ENCODE data around the gene STON1.
"Not testable (repeated sequence)": the region's sequence is repeated elsewhere in the genome, so short reads cannot be mapped to it uniquely, and the experiment has no call there.

STON1 gene

GRCh38 chr2:48578313-48578712 is 48.4 kb downstream of the STON1 start:
- no peak for DNase-seq

DNA sequence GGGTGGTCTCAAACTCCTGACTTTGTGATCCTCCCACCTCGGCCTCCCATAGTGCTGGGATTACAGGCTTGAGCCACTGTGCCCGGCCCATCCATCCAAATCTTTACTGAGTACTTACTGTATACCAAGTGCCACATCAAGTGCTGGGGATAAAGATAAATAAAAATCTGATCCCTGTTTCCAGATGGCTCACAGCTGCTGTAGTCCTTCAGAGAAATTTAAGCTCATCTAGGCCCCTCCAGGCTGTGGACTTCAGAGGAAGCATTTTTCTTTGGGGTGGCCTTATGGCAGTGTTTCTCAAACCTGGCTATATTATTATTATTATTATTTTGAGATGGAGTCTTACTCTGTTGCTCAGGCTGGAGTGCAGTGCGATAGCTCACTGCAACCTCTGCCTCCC is 54.0 kb downstream of the STON1 start:
- DNase-seq, result no peak

- no peak for DNase-seq
Measured at GRCh38 chr2:48584551-48584950, 54.6 kb downstream of the STON1 start.

DNA sequence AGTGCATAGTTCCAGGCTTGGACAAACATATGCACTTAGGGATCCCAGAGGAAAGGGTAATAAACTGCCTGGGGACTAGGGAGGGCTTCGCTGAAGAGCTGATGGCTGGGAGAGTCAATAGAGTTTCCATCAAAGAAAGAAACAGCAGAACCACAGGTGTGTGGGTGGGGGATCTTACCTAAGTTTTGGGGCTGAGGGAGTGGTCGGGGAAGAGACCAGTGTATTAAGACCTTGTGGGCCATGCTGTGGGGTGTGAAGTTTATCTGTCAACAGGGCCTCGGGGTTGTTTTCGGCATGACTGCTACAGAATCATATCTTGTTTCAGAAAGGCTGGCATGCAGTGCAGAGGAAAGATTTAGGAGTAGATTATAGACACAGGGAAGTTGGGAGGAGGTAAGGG is 56.5 kb downstream of the STON1 start:
- DNase-seq, result no peak

GRCh38 chr2:48587560-48587959 is 57.6 kb downstream of the STON1 start:
- DNase-seq, result no peak

GRCh38 chr2:48587961-48588360 is 58.0 kb downstream of the STON1 start:
- no peak for DNase-seq

DNA sequence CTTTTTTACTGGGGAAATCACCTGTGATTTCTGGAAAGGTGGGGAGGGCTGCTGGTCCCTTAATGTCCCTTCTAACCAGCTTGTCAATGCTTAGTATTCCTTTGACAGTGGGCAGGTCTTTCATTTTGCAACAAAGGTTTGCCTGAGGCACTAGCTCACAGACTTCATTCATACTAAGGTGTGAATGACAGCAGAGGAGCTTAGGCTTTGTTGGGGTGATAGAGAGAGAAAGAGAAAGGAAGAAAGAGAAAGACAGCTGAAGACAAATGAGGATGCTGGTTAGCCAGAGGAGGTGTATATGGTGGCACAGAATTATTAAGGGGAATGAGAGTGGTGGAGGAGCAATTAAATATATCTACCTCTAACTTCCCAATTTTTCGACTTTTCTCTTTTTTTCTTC is 58.8 kb downstream of the STON1 start:
- no peak for DNase-seq

- no peak for DNase-seq
Measured at GRCh38 chr2:48589170-48589767, 59.3 kb downstream of the STON1 start.

DNA sequence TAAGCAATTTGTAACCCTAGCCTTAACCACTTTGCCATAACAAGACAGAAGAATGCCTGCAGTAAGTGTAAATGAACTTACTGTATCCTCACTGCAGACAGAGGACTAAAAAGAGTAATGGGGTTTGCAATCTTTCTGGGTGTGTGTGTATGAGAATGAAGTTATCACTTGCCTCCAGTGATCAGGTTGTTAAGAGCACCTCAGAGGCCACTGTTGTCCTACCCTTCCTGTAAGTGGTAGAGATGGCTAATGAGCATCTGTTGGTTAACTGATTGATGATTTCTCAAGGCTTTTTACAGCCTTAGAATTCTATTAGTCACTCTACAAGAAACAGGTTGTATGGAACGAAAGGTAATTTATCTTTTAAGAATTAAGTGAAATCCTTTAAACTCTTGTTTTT is 60.1 kb downstream of the STON1 start:
- DNase-seq, result no peak

- DNase-seq, result no peak
Measured at GRCh38 chr2:48592067-48592466, 62.1 kb downstream of the STON1 start.

GRCh38 chr2:48596751-48597150 is 66.8 kb downstream of the STON1 start:
- not testable (repeated sequence) for DNase-seq

GRCh38 chr2:48597492-48597891 is 67.5 kb downstream of the STON1 start:
- DNase-seq, result no peak

DNA sequence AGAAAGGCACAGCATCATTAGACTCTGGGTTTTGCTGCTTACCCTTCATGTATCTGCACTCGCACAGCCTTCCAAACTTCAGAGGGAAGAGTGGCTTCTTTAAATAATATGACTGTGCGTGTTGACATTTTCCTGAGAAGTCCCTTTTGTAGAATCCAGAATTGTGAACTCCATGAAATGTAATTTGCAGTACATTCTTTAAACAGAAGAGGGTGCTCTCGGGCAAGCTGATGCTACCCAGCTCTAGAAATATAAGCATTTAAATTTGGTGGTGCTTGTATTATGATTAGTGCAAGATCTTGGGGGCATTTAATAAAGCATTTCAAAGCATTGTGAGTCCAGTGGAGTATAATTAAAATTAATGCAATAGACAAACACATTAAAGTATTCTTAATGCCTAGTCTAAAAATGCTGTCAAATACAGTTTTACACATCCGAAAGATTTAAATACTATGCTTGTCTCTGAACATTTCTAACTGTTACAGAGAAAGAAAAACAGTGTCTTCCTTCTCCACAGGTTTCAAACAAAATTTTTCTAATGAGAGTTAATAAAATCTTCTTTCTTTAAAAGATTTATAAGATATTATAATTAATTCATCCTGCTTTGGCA is 70.4 kb downstream of the STON1 start:
- DNase-seq, result no peak

DNA sequence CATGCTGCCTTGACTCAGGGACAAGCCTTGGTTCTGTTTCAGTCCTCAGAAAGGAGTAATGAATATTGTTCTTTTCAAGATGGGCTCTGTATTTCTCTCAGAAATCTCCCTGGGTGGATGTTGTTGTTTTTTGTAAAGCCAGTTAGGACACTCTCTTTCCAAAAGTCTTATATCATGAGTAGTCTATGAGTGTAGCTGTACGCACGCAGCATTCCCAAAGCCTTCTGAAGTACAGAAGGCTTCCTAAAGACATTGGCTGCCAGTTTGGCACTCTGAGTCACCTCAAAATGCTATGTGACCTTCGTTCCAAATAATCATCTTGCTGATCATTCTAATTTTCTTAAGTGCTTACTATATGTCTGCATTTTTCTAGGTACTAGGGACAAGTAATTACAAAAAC is 71.0 kb downstream of the STON1 start:
- DNase-seq, result no peak

DNA sequence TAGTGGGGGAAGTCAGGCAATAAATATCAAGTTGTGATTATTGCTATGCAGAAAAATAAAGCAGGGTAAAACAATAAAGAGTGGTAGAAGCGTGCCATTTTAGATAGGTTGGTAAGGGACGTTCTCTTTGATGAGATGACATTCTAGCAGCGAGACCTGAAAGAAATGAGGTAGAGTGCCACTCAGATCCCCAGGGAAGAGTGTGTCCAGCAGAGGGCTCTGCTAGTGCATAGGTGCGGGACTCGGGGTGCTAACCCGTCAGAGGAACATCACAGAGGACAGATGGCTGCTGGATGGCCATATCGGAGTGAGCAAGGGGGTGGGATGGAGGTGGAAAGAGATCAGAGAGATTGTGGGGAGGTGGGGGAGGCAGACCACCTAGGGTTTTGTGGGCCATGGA is 71.4 kb downstream of the STON1 start:
- DNase-seq, result no peak

DNA sequence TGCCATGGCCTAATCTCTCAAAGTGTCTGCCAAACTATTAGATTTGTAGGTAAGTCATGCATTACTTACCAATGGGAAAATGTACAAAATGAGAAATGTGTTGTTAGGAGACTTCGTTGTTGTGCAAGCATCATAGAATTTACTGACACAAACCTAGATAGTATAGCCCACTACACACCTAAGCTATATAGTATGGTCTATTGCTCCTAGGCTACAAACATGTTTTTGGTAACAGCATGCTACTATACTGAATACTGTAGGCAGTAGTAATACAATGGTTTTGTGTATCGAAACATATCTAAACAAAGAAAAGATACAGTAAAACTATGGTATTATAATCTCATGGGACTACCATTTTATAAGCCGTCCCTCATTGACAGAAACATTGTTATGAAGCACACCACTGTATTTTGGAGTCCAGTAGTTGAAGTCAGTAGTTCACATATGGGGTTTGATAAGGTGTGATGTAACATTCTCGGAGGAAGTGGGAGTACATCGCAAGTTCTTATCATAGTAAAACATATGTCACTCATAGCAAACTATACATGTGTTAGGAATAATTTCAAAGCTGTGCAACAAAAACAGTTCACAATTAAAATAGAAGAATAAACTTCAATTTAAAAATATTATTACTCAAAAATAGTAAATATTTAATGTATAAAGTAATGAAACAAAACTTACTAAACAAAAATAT is 75.7 kb downstream of the STON1 start:
- no peak for DNase-seq

- DNase-seq, result no peak
Measured at GRCh38 chr2:48607307-48608014, 77.5 kb downstream of the STON1 start.

- DNase-seq, result no peak
Measured at GRCh38 chr2:48613211-48613610, 83.3 kb downstream of the STON1 start.

- not testable (repeated sequence) for DNase-seq
Measured at GRCh38 chr2:48614581-48614980, 84.6 kb downstream of the STON1 start.

GRCh38 chr2:48617618-48618017 is 87.7 kb downstream of the STON1 start, which contains the start of gene GTF2A1L:
Gene GTF2A1L, plus strand, starts transcription at chr2:48617856. Its CDS starts 19 bp downstream, at chr2:48617875.
- DNase-seq, result no peak

DNA sequence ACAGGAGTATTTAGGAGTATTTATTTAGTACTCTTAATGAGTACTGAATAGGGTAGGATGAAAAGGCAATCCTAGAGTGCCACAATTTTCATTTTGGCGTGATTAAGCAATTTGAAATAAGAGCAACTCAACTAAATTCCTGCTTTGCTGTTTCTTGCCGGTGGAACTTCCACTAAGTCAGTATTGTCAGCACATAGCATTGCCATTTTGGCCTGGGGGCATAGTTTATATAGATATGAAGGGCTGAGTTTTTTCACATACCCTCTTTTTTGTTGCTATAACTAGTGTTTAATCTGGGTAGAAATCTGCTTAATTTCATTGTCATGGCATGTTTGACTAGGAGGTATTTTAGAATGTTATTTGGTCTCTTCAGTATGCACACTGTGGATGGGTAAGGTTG is 89.6 kb downstream of the STON1 start:
- no peak for DNase-seq

DNA sequence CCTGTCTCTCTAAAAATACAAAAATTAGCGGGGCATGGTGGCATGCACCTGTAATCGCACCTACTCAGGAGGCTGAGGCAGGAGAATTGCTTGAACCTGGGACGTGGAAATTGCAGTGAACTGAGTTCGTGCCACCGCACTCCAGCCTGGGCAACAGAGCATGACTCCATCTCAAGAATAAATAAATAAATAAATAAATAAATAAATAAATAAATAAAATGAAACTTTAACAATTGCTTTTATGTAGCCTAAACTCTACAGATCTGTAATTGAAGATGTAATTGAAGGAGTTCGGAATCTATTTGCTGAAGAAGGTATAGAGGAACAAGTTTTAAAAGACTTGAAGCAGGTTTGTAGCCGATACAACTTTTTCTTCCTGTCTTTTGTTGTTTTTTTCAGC is 90.7 kb downstream of the STON1 start:
- no peak for DNase-seq

GRCh38 chr2:48622691-48623090 is 92.7 kb downstream of the STON1 start:
- DNase-seq, result not testable (repeated sequence)

DNA sequence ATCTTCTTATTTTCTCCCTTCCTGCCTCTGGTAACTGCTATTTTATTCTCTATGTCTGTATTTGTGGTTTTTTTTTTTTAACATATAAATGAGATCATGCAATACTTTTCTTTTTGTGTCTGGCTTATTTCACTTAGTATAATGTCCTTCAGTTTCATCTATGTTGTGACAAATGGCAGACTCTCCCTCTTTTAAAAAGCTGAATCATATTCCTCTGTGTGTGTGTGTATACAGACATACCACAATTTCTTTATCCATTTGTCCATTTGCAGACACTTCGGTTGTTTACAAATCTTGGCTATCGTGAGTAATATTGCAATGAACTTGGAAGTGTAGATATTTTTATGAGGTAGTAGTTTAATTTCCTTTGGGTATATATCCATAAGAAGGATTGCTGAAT is 94.7 kb downstream of the STON1 start:
- no peak for DNase-seq

Measured in activated T-cell treated with anti-CD3 and anti-CD28 coated beads, Interleukin-2, amount 50 U/mL, for 1 hour (primary cell).